Measurements from ENCODE around the gene ACAP3.

Gene ACAP3

GRCh38 chr1:1352786-1353388 is 45.2 kb upstream of the ACAP3 start:
- TF ChIP-seq CTCF (IDR thresholded peaks at IDR 0.05), result no peak

DNA sequence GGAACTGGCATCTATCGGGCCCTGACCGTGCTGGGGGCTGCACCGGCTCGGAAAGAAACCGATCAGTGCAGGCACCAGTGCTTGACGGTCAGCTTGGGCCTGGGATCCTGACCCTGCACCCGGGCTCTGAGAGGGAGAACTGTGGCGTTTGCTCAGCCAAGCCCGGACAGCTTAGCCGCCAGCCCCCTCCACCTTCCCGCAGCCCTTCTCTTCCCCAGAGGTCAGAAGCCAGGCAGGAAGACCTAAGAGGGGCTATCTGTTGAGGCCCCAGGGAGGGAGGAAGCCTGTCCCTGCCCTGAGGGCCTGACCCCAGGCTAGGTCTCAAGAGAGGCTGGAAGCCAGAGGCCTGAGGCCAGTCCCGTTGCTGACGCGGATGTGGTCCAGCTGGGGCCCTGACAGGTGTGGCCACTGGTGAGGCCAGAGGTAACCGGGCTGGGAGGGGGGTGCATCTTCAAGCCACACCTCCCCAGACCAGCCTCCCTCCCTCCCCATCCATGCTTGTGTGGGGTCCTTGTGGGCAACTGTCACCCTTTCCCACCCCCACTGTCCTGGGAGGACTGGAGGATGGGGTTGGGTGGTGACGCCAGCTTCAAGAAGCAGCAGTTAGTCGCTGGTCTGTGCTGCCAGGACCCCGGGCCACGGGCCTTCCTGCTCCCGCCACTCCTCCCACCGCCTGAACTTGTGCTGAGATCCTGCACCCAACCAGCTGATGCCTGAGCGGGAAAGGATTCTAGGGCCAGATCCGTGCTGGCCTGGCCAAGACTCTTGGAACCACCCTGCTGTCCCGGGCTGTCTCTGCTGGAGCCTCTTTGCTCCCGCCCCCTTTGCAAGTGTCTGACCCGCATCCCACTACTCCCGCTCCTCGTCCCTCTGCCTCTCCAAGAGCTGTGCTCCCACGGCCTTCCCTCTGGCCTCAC is 44.0 kb upstream of the ACAP3 start:
- TF ChIP-seq CTCF (IDR thresholded peaks at IDR 0.05), result no peak

DNA sequence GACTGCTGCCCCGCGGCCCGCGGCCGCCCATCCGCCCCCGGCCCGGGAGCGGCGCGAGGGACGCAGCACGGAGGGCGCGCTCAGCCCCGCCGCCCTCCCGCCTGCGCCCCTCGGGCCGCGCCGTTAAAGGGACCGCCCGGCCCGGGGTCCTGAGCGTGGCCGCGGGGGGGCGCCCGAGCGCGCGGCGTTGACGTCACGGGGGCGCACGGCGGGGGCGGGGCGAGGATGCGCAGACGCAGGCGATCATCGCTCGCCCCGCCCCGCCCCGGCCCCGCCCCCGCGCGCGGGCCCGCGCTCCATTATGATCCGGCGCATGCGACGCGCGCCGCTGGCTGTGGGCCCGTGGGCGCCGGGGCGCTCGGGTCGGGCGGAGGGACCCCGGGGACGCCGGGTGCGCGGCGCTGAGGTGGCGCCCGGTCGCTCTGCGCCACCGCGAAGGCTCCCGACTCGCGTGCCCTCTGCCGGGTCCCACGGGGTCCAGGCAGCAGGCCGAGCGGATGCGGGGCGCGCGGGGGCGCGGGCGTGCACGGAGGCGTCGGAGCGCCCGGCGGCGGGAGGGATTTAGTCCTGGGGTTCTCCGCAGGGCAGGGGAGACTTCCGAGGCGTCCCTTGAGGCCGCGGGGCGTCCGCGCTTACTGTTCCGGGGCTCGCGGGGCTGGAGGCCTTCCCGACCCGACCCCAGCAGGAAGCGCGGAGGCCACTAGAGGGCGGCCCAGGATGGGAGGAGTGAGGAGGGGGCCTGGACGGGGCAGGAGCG is 41.7 kb upstream of the ACAP3 start, which contains the start of gene DVL1:
DVL1 (minus strand) TSS at position 163 of the 757 bp plus-strand sequence. CDS start 353 bp downstream, outside the sequence.
- peak; percentile 44 for TF ChIP-seq CTCF (IDR thresholded peaks at IDR 0.05)

DNA sequence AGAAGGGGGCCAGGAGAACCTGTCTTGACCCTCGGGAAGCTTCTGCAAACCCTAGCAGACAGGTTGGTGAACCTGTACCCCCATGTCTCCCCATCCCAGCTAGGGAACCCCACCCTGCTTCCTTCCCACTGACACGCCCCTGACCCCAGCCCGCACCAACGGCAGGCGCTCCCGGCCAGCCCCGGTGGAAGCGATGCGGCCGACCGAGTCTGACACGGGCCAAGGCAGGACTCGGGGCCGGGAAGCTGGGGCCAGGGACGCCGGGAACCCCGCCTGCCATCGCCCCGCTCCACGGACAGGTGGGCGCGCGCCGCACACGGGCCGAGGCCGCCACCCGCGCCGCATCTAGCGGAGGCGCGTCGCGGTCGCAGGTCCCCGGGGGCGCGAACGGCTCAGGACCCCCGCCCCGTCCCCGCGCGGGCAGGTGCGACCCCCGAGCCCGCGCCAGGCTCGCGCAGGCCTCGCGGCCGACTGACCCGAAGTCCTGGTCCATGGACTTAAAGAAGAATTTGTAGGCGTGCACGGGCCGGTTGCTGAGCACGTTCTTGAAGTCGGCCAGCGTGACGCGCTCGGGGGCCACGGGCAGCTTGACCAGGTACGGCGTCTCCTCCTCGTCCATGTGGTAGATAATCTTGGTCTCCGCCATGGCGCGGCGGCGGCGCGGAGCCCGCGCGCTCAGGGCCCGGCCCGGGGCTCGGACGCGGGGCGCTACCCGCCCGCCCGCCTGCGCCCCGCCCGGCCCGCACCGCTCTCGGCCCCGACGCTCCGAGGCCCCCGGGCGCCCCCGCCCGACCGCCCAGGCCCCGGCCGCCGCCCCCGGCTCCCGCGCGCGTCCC is 40.9 kb upstream of the ACAP3 start:
- TF ChIP-seq CTCF (IDR thresholded peaks at IDR 0.05), result no peak

GRCh38 chr1:1347663-1348419 is 40.1 kb upstream of the ACAP3 start:
- no peak for TF ChIP-seq CTCF (IDR thresholded peaks at IDR 0.05)

GRCh38 chr1:1347026-1347595 is 39.4 kb upstream of the ACAP3 start:
- no peak for TF ChIP-seq CTCF (IDR thresholded peaks at IDR 0.05)

Measured in LNCAP (cell line).